SKM-1 treated with dmso at 0.1 percent for 144 hours (cell line): ENCODE measurements around the gene ABCA9.
"Not testable (repeated sequence)": the region's sequence is repeated elsewhere in the genome, so short reads cannot be mapped to it uniquely, and the experiment has no call there.

Source experiments
- DNase-seq: peaks from one replicate; lab custom pipeline; 2025; ENCODE audit not compliant: unreplicated experiment; lab: John Stamatoyannopoulos, UW

ABCA9 gene

GRCh38 chr17:68959117-68959516, 101.6 kb downstream of the ABCA9 start:
- DNase-seq = not testable (repeated sequence)

GRCh38 chr17:68957944-68958343, 102.8 kb downstream of the ABCA9 start:
- peak; percentile 19 for DNase-seq

- DNase-seq = no peak
Observed at GRCh38 chr17:68955181-68955841, 105.4 kb downstream of the ABCA9 start, which contains the start of gene ABCA8. ABCA8 (minus strand) TSS chr17:68955392; CDS start chr17:68942034, 13,358 bp downstream.

- no peak for DNase-seq
Observed at GRCh38 chr17:68954146-68954896, 106.4 kb downstream of the ABCA9 start.

- no peak for DNase-seq
Observed at GRCh38 chr17:68953340-68953997, 107.3 kb downstream of the ABCA9 start.

- DNase-seq = no peak
Observed at GRCh38 chr17:68950725-68951124, 110.0 kb downstream of the ABCA9 start.

- DNase-seq = not testable (repeated sequence)
Observed at GRCh38 chr17:68947868-68948267, 112.9 kb downstream of the ABCA9 start.

- no peak for DNase-seq
Observed at GRCh38 chr17:68944435-68945035, 116.2 kb downstream of the ABCA9 start.

- DNase-seq = not testable (repeated sequence)
Observed at GRCh38 chr17:68943812-68944182, 116.9 kb downstream of the ABCA9 start.

GRCh38 chr17:68943123-68943811, 117.5 kb downstream of the ABCA9 start:
- DNase-seq = no peak

- DNase-seq = no peak
Observed at GRCh38 chr17:68942389-68942788, 118.3 kb downstream of the ABCA9 start.

- DNase-seq = no peak
Observed at GRCh38 chr17:68941761-68942160, 119.0 kb downstream of the ABCA9 start.

GRCh38 chr17:68939195-68939594, 121.5 kb downstream of the ABCA9 start:
- DNase-seq = no peak

- no peak for DNase-seq
Observed at GRCh38 chr17:68937890-68938514, 122.7 kb downstream of the ABCA9 start.

GRCh38 chr17:68927516-68927915, 133.2 kb downstream of the ABCA9 start:
- no peak for DNase-seq

- DNase-seq = no peak
Observed at GRCh38 chr17:68924793-68925720, 135.7 kb downstream of the ABCA9 start.
